Measurements from ENCODE around the gene SEC16B.

GRCh38 chr1:177948336-177948972 is 21.4 kb downstream of the SEC16B start:
- TF ChIP-seq CTCF (IDR thresholded peaks at IDR 0.05) = peak; percentile 82 to 90 (median 87)
- no peak for TF ChIP-seq POLR2A (IDR thresholded peaks at IDR 0.05)
- TF ChIP-seq POLR2AphosphoS5 (IDR thresholded peaks at IDR 0.05) = no peak
- no peak for TF ChIP-seq EP300 (IDR thresholded peaks at IDR 0.05; ENCODE audit: low read depth)
